ENCODE results near the gene TRIM44. TPM values are rescaled to one million over a fixed set of nuclear protein-coding genes. Genes with fewer than 3 reads are reported as not detected.
"Not testable (repeated sequence)": the region's sequence is repeated elsewhere in the genome, so short reads cannot be mapped to it uniquely, and the experiment has no call there.

Gene TRIM44
- total RNA-seq, 2 donors from 2014 or later = 17.5 to 34.9 TPM

GRCh38 chr11:35822815-35823495 lies 160.4 kb downstream of the TRIM44 start:
- no peak for DNase-seq (ENCODE audit: low spot score in 2 of 2)
- no peaks in the 10 kb centered on the region for H3K36me3 Mint-ChIP-seq
- no peak overlapping the region for H3K27ac Mint-ChIP-seq
- no peaks in the 10 kb centered on the region for H3K9me3 Mint-ChIP-seq
- ATAC-seq = no peak

- Mint-ChIP-seq H3K27ac (no peak overlapping the region), H3K9me3 (no peaks in the 10 kb centered on the region), H3K36me3 (no peaks in the 10 kb centered on the region)
- DNase-seq (ENCODE audit: low spot score in 2 of 2) (no peak), ATAC-seq (no peak)
These were observed 161.2 kb downstream of the TRIM44 start for GRCh38 chr11:35823742-35824298.

GRCh38 chr11:35825386-35825785 lies 162.8 kb downstream of the TRIM44 start:
- H3K36me3 Mint-ChIP-seq = no peaks in the 10 kb centered on the region
- ATAC-seq (no peak), DNase-seq (ENCODE audit: low spot score in 2 of 2) (no peak)
- H3K27ac Mint-ChIP-seq = no peak overlapping the region
- H3K9me3 Mint-ChIP-seq = no peaks in the 10 kb centered on the region

- ATAC-seq (no peak), DNase-seq (ENCODE audit: low spot score in 2 of 2) (no peak)
- no peaks in the 10 kb centered on the region for H3K36me3 Mint-ChIP-seq
- no peak overlapping the region for H3K27ac Mint-ChIP-seq
- H3K9me3 Mint-ChIP-seq = no peaks in the 10 kb centered on the region
These were observed 163.4 kb downstream of the TRIM44 start for GRCh38 chr11:35826006-35826405.

GRCh38 chr11:35826949-35827348 lies 164.4 kb downstream of the TRIM44 start:
- DNase-seq (ENCODE audit: low spot score in 2 of 2) (no peak), ATAC-seq (no peak)
- Mint-ChIP-seq H3K36me3 (no peaks in the 10 kb centered on the region), H3K27ac (no peak overlapping the region), H3K9me3 (no peaks in the 10 kb centered on the region)

DNA sequence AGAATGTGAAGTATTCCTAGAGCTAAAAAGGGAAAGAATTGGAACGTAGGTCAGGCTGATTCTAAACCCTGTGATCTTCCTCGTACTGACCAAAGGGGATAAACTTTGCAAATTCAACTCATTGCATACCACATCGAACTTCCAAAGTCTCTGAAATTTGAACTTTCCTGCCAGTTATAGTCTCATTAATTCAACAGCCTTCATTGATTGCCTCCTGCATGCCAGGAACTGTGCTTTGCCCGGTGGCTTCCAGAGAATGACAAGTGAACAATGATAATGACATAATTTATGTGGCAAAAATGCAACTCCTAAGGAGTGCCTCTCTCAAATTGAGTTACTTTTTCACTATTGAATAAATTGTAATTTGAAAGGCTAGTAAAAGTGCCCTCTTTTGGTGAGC lies 173.6 kb downstream of the TRIM44 start:
- DNase-seq (ENCODE audit: low spot score in 2 of 2) (no peak), ATAC-seq (no peak)
- Mint-ChIP-seq H3K36me3 (no peaks in the 10 kb centered on the region), H3K9me3 (no peaks in the 10 kb centered on the region), H3K27ac (no peak overlapping the region)

GRCh38 chr11:35838071-35838470 lies 175.5 kb downstream of the TRIM44 start:
- Mint-ChIP-seq H3K9me3 (no peaks in the 10 kb centered on the region), H3K27ac (no peak overlapping the region), H3K36me3 (no peaks in the 10 kb centered on the region)
- ATAC-seq (no peak), DNase-seq (ENCODE audit: low spot score in 2 of 2) (no peak)

- DNase-seq (ENCODE audit: low spot score in 2 of 2); H3K27ac Mint-ChIP-seq; H3K36me3 Mint-ChIP-seq; ATAC-seq; H3K9me3 Mint-ChIP-seq: not testable (repeated sequence)
These were observed 176.3 kb downstream of the TRIM44 start for GRCh38 chr11:35838697-35839367.

DNA sequence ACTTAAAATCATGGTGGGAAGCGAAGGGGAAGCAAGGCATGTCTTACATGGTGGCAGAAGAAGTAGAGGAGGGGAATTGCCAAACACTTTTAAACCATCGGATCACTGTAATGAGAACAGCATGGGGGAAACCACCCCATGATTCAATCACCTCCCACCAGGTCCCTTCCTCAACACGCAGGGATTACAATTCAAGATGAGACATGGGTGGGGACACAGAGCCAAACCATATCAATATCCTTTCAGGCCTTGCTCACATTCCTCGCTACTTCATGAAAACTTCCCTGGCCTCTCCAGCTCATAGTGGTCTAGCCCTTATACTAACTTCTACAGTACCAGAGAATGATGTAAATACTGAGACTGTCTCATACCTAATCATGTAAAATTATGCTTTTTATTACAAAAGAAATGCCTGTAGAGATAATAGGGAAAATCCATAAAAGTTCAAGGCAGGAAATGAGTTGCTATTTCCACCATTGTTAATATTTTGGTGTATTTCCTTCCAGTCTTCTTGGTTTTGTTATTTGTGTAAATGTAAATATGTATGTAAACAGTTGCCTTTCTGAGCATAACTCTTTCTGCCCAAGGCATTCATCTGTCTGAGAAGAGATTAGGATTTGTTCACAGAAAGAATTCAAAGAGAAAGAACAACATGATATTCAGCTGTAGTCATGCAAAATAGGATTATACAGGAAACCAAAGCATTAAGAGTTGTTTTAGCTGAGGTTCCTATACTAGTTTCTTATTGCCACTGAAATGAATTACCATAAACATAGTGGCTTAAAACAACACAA lies 177.0 kb downstream of the TRIM44 start:
- Mint-ChIP-seq H3K27ac (no peak overlapping the region), H3K9me3 (no peaks in the 10 kb centered on the region), H3K36me3 (no peaks in the 10 kb centered on the region)
- ATAC-seq (no peak), DNase-seq (ENCODE audit: low spot score in 2 of 2) (no peak)

- no peaks in the 10 kb centered on the region for H3K9me3 Mint-ChIP-seq
- no peaks in the 10 kb centered on the region for H3K36me3 Mint-ChIP-seq
- DNase-seq (ENCODE audit: low spot score in 2 of 2) (no peak), ATAC-seq (no peak)
- H3K27ac Mint-ChIP-seq = no peak overlapping the region
These were observed 179.2 kb downstream of the TRIM44 start for GRCh38 chr11:35841733-35842132.

GRCh38 chr11:35842958-35843357 lies 180.4 kb downstream of the TRIM44 start:
- Mint-ChIP-seq H3K36me3 (no peaks in the 10 kb centered on the region), H3K27ac (no peak overlapping the region), H3K9me3 (no peaks in the 10 kb centered on the region)
- DNase-seq (ENCODE audit: low spot score in 2 of 2) (no peak), ATAC-seq (no peak)

GRCh38 chr11:35844579-35844978 lies 182.0 kb downstream of the TRIM44 start:
- DNase-seq (ENCODE audit: low spot score in 2 of 2) (no peak), ATAC-seq (no peak)
- Mint-ChIP-seq H3K9me3 (no peaks in the 10 kb centered on the region), H3K27ac (no peak overlapping the region), H3K36me3 (no peaks in the 10 kb centered on the region)

GRCh38 chr11:35845860-35846259 lies 183.3 kb downstream of the TRIM44 start:
- Mint-ChIP-seq H3K36me3 (no peaks in the 10 kb centered on the region), H3K9me3 (no peaks in the 10 kb centered on the region), H3K27ac (no peak overlapping the region)
- ATAC-seq = peak; percentile 67 to 98
- peak in 1 of 2 donors; percentile 4 for DNase-seq (ENCODE audit: low spot score in 2 of 2)

GRCh38 chr11:35846874-35847273 lies 184.3 kb downstream of the TRIM44 start:
- Mint-ChIP-seq H3K27ac (no peak overlapping the region), H3K9me3 (no peaks in the 10 kb centered on the region), H3K36me3 (no peaks in the 10 kb centered on the region)
- no peak for DNase-seq (ENCODE audit: low spot score in 2 of 2)
- no peak for ATAC-seq

GRCh38 chr11:35847473-35847872 lies 184.9 kb downstream of the TRIM44 start:
- DNase-seq (ENCODE audit: low spot score in 2 of 2) (no peak), ATAC-seq (no peak)
- Mint-ChIP-seq H3K9me3 (no peaks in the 10 kb centered on the region), H3K36me3 (no peaks in the 10 kb centered on the region), H3K27ac (no peak overlapping the region)

DNA sequence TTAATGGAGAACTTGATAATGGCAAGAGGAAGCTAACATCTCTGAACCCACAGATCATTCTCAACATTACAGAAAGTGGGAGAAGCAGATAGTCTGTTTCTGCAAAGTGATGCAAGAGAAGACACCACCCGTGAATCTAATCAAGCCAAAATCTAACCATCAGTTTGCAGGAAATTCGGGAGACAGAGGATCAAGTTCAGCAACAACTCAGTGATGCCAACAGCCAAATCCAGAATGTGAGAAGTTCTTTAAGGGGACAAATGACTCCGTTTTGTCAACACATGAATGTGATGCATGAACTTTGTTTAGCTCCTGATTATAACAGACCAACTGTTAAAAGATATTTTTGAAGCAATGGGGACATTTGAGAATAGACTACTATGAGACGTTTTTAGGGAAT lies 186.0 kb downstream of the TRIM44 start:
- no peaks in the 10 kb centered on the region for H3K36me3 Mint-ChIP-seq
- H3K27ac Mint-ChIP-seq = no peak overlapping the region
- DNase-seq (ENCODE audit: low spot score in 2 of 2) = no peak
- H3K9me3 Mint-ChIP-seq = no peaks in the 10 kb centered on the region
- no peak for ATAC-seq

GRCh38 chr11:35850191-35850590 lies 187.6 kb downstream of the TRIM44 start:
- Mint-ChIP-seq H3K27ac (no peak overlapping the region), H3K9me3 (no peaks in the 10 kb centered on the region), H3K36me3 (no peaks in the 10 kb centered on the region)
- DNase-seq (ENCODE audit: low spot score in 2 of 2) (no peak), ATAC-seq (no peak)

All from activated naive CD4-positive, alpha-beta T cell treated with anti-CD3 and anti-CD28 coated beads, Interleukin-2, amount 50 U/mL, for 72 hours (primary cell).